Vagina (tissue), 2 donors: ENCODE measurements around the gene EFHC1.

Source experiments
- POLR2A ChIP-seq, 2 donors: fragments of 450-650 bp; IDR thresholded peaks; one replicate each; pipeline ENCODE4 v1.6.1; 2017; ENCODE audit warnings: antibody characterized with exemption in 2 of 2, mild to moderate bottlenecking in 2 of 2, moderate library complexity in 2 of 2
- TF ChIP-seq, protein P1 (sequence below), 3 experiments: fragments of 450-650 bp in 2 of 3; fragments of 200-600 bp in 1 of 3; sonication (generic) in 1 of 3; IDR thresholded peaks; one replicate each; pipeline ENCODE4 v1.5.1; 2017 to 2019; ENCODE audit warnings: antibody characterized with exemption in 3 of 3, mild to moderate bottlenecking in 2 of 3, moderate library complexity in 2 of 3

GRCh38 chr6:52543262-52543661 is 123.1 kb downstream of the EFHC1 start:
- TF ChIP-seq, protein P1, sequence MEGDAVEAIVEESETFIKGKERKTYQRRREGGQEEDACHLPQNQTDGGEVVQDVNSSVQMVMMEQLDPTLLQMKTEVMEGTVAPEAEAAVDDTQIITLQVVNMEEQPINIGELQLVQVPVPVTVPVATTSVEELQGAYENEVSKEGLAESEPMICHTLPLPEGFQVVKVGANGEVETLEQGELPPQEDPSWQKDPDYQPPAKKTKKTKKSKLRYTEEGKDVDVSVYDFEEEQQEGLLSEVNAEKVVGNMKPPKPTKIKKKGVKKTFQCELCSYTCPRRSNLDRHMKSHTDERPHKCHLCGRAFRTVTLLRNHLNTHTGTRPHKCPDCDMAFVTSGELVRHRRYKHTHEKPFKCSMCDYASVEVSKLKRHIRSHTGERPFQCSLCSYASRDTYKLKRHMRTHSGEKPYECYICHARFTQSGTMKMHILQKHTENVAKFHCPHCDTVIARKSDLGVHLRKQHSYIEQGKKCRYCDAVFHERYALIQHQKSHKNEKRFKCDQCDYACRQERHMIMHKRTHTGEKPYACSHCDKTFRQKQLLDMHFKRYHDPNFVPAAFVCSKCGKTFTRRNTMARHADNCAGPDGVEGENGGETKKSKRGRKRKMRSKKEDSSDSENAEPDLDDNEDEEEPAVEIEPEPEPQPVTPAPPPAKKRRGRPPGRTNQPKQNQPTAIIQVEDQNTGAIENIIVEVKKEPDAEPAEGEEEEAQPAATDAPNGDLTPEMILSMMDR (IDR thresholded peaks at IDR 0.05), result no peak
- no peak for TF ChIP-seq POLR2A (IDR thresholded peaks at IDR 0.05)
